Measurements from ENCODE around the gene GAS5.
"Not testable (repeated sequence)": the region's sequence is repeated elsewhere in the genome, so short reads cannot be mapped to it uniquely, and the experiment has no call there.

Gene GAS5

GRCh38 chr1:173867753-173868265 is at the start of gene GAS5:
Gene GAS5 (minus strand): TSS chr1:173867989.
- DNase-seq: peak; percentile 91 to 98 (median 94)

GRCh38 chr1:173917149-173917548 is 49.4 kb upstream of the GAS5 start, which contains the start of gene SERPINC1:
Gene SERPINC1 (minus strand): TSS chr1:173917327. CDS start chr1:173917259, 68 bp downstream.
- DNase-seq: no peak

GRCh38 chr1:173916667-173917066 is 48.9 kb upstream of the GAS5 start:
- DNase-seq: no peak

GRCh38 chr1:173915596-173915995 is 47.8 kb upstream of the GAS5 start:
- no peak for DNase-seq

GRCh38 chr1:173914366-173914871 is 46.6 kb upstream of the GAS5 start:
- no peak for DNase-seq

GRCh38 chr1:173913111-173913510 is 45.3 kb upstream of the GAS5 start:
- DNase-seq: no peak

- DNase-seq: no peak
Measured at GRCh38 chr1:173903827-173904531, 36.2 kb upstream of the GAS5 start.

GRCh38 chr1:173900992-173901391 is 33.2 kb upstream of the GAS5 start:
- DNase-seq: no peak

GRCh38 chr1:173900427-173900826 is 32.6 kb upstream of the GAS5 start:
- no peak for DNase-seq

GRCh38 chr1:173894189-173894588 is 26.4 kb upstream of the GAS5 start:
- no peak for DNase-seq

- no peak for DNase-seq
Measured at GRCh38 chr1:173893611-173894010, 25.8 kb upstream of the GAS5 start.

- DNase-seq: no peak
Measured at GRCh38 chr1:173889885-173890284, 22.1 kb upstream of the GAS5 start.

- DNase-seq: no peak
Measured at GRCh38 chr1:173888749-173889148, 21.0 kb upstream of the GAS5 start.

- DNase-seq: no peak
Measured at GRCh38 chr1:173887627-173888026, 19.8 kb upstream of the GAS5 start.

- DNase-seq: no peak
Measured at GRCh38 chr1:173886746-173887611, 19.2 kb upstream of the GAS5 start.

- DNase-seq: no peak
Measured at GRCh38 chr1:173884701-173885100, 16.9 kb upstream of the GAS5 start.

- not testable (repeated sequence) for DNase-seq
Measured at GRCh38 chr1:173881117-173881516, 13.3 kb upstream of the GAS5 start.

GRCh38 chr1:173878251-173878650 is 10.5 kb upstream of the GAS5 start:
- DNase-seq: no peak

GRCh38 chr1:173876732-173877131 is 8.9 kb upstream of the GAS5 start:
- DNase-seq: no peak

GRCh38 chr1:173871500-173871899 is 3.7 kb upstream of the GAS5 start:
- no peak for DNase-seq

GRCh38 chr1:173871091-173871490 is 3.3 kb upstream of the GAS5 start:
- no peak for DNase-seq

- no peak for DNase-seq
Measured at GRCh38 chr1:173870252-173871075, 2.7 kb upstream of the GAS5 start.

- DNase-seq: no peak
Measured at GRCh38 chr1:173869021-173869359, 1.2 kb upstream of the GAS5 start.

Measured in activated CD4-positive, CD25-positive, alpha-beta regulatory T cell (primary cell).